Upper lobe of left lung (tissue), 6 donors: ENCODE results near the gene ALDH1A1. TPM values are rescaled to one million over a fixed set of nuclear protein-coding genes. Genes with fewer than 3 reads are reported as not detected.

Experiments used
- ATAC-seq, 2 donors: fragments of 200-7000 bp; cut with Tn5 transposase; one replicate each; pipeline ENCODE4 v1.9.1; 2022; ENCODE audit warnings: mild to moderate bottlenecking in 2 of 2, moderate library complexity in 2 of 2; ENCODE audit not compliant: low FRiP score in 2 of 2
- DNase-seq, 2 donors: peaks; one replicate each; pipeline ENCODE4 v3.0.0-alpha.2; 2019 to 2020
- H3K27ac ChIP-seq, 4 donors: fragments of 200-600 bp; sonication (generic); one replicate each; pipeline ENCODE4 v1.5.1; 2016 to 2019
- H3K27me3 ChIP-seq, 4 donors: fragments of 200-600 bp; sonication (generic); one replicate each; pipeline ENCODE4 v1.5.1; 2017 to 2019
- H3K36me3 ChIP-seq, 4 donors: fragments of 200-600 bp; sonication (generic); one replicate each; pipeline ENCODE4 v1.5.1; 2016 to 2019
- H3K4me1 ChIP-seq, 4 donors: fragments of 200-600 bp; sonication (generic); one replicate each; pipeline ENCODE4 v1.5.1; 2018 to 2019
- H3K4me3 ChIP-seq, 4 donors: fragments of 200-600 bp; sonication (generic); one replicate each; pipeline ENCODE4 v1.5.1; 2017 to 2019; ENCODE audit warnings: mild to moderate bottlenecking in 2 of 4, moderate library complexity in 1 of 4
- H3K9me3 ChIP-seq, 4 donors: fragments of 200-600 bp; sonication (generic); one replicate each; pipeline ENCODE4 v1.5.1; 2018 to 2019
- EP300 ChIP-seq, 4 donors: sonication (generic); formaldehyde crosslinking; IDR thresholded peaks; one replicate each; pipeline ENCODE4 v1.5.1; 2017; ENCODE audit warnings: antibody characterized with exemption in 4 of 4, control low read depth in 2 of 4
- POLR2A ChIP-seq, 4 donors: fragments of 450-650 bp; IDR thresholded peaks; one replicate each; pipeline ENCODE4 v1.5.1; 2016 to 2017; ENCODE audit warnings: antibody characterized with exemption in 4 of 4, mild to moderate bottlenecking in 2 of 4
- POLR2AphosphoS5 ChIP-seq, 2 donors: sonication (generic); formaldehyde crosslinking; IDR thresholded peaks; one replicate each; pipeline ENCODE4 v1.5.1; 2017; ENCODE audit warnings: antibody characterized with exemption in 2 of 2
- WGBS, 2 donors: methylation state at CpG; one replicate each; pipeline ENCODE4 v1.1.5; 2017 to 2018; 5-methylcytosine and 5-hydroxymethylcytosine counted together
- total RNA-seq, 6 donors: library from RNA; depleted of rRNA in 4 of 6; stranded (reverse); fragments of >200 nt in 4 of 6; gene quantifications; one replicate each; pipeline versions ENCODE4 v1.1.0 to v1.2.1, GENCODE V29; 2016 to 2021
- TF ChIP-seq, protein P1 (sequence below), 6 experiments: fragments of 450-650 bp in 4 of 6; fragments of 200-600 bp in 2 of 6; sonication (generic) in 2 of 6; IDR thresholded peaks; one replicate each; pipeline ENCODE4 v1.5.1; 2016 to 2019; ENCODE audit warnings: antibody characterized with exemption in 6 of 6
- donor health status: DM: no; HTN: no; CAD: no; lungs with moderate emphysema.
- donor health status: DM: no; HTN: yes; CAD: no; lungs with severe emphysema.

The ALDH1A1 gene
- total RNA-seq, 6 donors from 2014 or later = 81.7 to 230 (median 137) TPM

DNA sequence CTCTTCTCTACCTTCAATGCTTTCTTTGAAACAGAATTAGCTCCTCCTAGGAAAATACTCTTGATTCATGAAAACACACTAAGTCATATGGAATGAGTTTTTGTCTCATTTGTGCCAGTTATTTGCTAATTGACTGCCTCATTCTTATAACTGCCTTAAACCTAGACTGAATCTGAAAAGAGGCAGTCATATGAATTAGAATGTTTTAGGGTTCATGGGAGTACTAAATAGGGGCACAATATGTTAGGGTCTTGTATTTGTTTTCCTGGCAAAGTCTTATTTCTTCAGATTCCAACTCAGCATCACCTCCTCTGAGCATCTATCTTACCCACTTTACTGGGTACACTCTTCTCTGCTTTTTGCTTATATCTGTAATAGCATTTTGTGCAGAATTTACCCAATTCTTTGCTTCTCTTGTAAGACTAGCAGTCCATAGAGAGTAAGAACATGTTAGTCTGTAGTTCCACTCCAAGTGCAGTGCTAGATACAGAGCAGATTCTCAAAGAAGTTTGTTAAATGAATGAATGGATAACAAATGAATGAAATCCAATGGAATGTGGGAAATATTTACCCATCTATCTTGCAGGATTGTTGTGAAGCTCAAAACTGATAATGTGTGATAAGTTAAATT is 43.9 kb upstream of the ALDH1A1 start:
- TF ChIP-seq POLR2A (IDR thresholded peaks at IDR 0.05) (no peak), POLR2AphosphoS5 (IDR thresholded peaks at IDR 0.05) (no peak), EP300 (IDR thresholded peaks at IDR 0.05) (no peak)
- TF ChIP-seq, protein P1, sequence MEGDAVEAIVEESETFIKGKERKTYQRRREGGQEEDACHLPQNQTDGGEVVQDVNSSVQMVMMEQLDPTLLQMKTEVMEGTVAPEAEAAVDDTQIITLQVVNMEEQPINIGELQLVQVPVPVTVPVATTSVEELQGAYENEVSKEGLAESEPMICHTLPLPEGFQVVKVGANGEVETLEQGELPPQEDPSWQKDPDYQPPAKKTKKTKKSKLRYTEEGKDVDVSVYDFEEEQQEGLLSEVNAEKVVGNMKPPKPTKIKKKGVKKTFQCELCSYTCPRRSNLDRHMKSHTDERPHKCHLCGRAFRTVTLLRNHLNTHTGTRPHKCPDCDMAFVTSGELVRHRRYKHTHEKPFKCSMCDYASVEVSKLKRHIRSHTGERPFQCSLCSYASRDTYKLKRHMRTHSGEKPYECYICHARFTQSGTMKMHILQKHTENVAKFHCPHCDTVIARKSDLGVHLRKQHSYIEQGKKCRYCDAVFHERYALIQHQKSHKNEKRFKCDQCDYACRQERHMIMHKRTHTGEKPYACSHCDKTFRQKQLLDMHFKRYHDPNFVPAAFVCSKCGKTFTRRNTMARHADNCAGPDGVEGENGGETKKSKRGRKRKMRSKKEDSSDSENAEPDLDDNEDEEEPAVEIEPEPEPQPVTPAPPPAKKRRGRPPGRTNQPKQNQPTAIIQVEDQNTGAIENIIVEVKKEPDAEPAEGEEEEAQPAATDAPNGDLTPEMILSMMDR (IDR thresholded peaks at IDR 0.05) = no peak
- ATAC-seq = no peak
- no peaks in the 10 kb centered on the region for H3K27me3 ChIP-seq

GRCh38 chr9:72996114-72996513 is 43.3 kb upstream of the ALDH1A1 start:
- ATAC-seq = no peak
- 53 to 56% methylated on average over 2 of the region's 2 CpGs for WGBS, 2 donors
- Histone ChIP-seq H3K4me3 (no peak overlapping the region), H3K27ac (no peak overlapping the region), H3K9me3 (no peaks in the 10 kb centered on the region), H3K27me3 (no peaks in the 10 kb centered on the region), H3K36me3 (no peaks in the 10 kb centered on the region), H3K4me1 (peaks cover 0 to 9% (median 3%) of the 10 kb centered on the region in 4 donors)
- no peak for DNase-seq
- TF ChIP-seq POLR2A (IDR thresholded peaks at IDR 0.05) (no peak), POLR2AphosphoS5 (IDR thresholded peaks at IDR 0.05) (no peak), EP300 (IDR thresholded peaks at IDR 0.05) (no peak)
- TF ChIP-seq, protein P1 (IDR thresholded peaks at IDR 0.05) = no peak

More for the DNA sequence above, 43.9 kb upstream of the ALDH1A1 start:
- no peak for DNase-seq
- Histone ChIP-seq H3K36me3 (no peaks in the 10 kb centered on the region), H3K4me3 (no peak overlapping the region), H3K4me1 (peaks cover 0 to 9% (median 3%) of the 10 kb centered on the region in 4 donors), H3K9me3 (no peaks in the 10 kb centered on the region), H3K27ac (no peak overlapping the region)

GRCh38 chr9:72995131-72996024 is 42.5 kb upstream of the ALDH1A1 start:
- H3K4me3 ChIP-seq = no peak overlapping the region

GRCh38 chr9:72991772-72992171 is 38.9 kb upstream of the ALDH1A1 start:
- no peak for DNase-seq
- Histone ChIP-seq H3K9me3 (no peaks in the 10 kb centered on the region), H3K27ac (no peak overlapping the region), H3K36me3 (no peaks in the 10 kb centered on the region), H3K4me3 (no peak overlapping the region), H3K4me1 (no peaks in the 10 kb centered on the region), H3K27me3 (no peaks in the 10 kb centered on the region)
- TF ChIP-seq EP300 (IDR thresholded peaks at IDR 0.05) (no peak), POLR2AphosphoS5 (IDR thresholded peaks at IDR 0.05) (no peak), POLR2A (IDR thresholded peaks at IDR 0.05) (no peak)
- TF ChIP-seq, protein P1 (IDR thresholded peaks at IDR 0.05) = no peak
- WGBS, 2 donors = 98 to 100% methylated on average over 2 of the region's 2 CpGs
- no peak for ATAC-seq

More at GRCh38 chr9:72995131-72996024, 42.5 kb upstream of the ALDH1A1 start:
- peaks cover 0 to 9% (median 3%) of the 10 kb centered on the region in 4 donors for H3K4me1 ChIP-seq
- no peaks in the 10 kb centered on the region for H3K9me3 ChIP-seq
- no peaks in the 10 kb centered on the region for H3K36me3 ChIP-seq
- 73 to 81% methylated on average over 5 of the region's 5 CpGs for WGBS, 2 donors
- no peak overlapping the region for H3K27ac ChIP-seq
- ATAC-seq (no peak), DNase-seq (no peak)
- TF ChIP-seq POLR2A (IDR thresholded peaks at IDR 0.05) (no peak), EP300 (IDR thresholded peaks at IDR 0.05) (no peak), POLR2AphosphoS5 (IDR thresholded peaks at IDR 0.05) (no peak)
- TF ChIP-seq, protein P1 (IDR thresholded peaks at IDR 0.05) = no peak
- no peaks in the 10 kb centered on the region for H3K27me3 ChIP-seq
